SK-N-SH (cell line): Measurements from ENCODE around the gene EMCN.
"Not testable (repeated sequence)": the region's sequence is repeated elsewhere in the genome, so short reads cannot be mapped to it uniquely, and the experiment has no call there.

Experiments used
- RXRA ChIP-seq: IDR thresholded peaks from 2 replicates; pipeline ENCODE4 v1.4.0; 2012; ENCODE audit warnings: low read depth, mild to moderate bottlenecking, borderline replicate concordance
- ZBTB33 ChIP-seq: IDR thresholded peaks from 2 replicates; pipeline ENCODE4 v1.4.0; 2012; ENCODE audit warnings: low read depth, borderline replicate concordance

- not testable (repeated sequence) for TF ChIP-seq ZBTB33, RXRA
Observed at GRCh38 chr4:100380401-100380800, 137.4 kb downstream of the EMCN start.
